ENCODE results near the gene MAP3K10. TPM values are rescaled to one million over a fixed set of nuclear protein-coding genes. Genes with fewer than 3 reads are reported as not detected.

The MAP3K10 gene
- total RNA-seq, 1 donor from 2014 or later = 20.6 TPM

DNA sequence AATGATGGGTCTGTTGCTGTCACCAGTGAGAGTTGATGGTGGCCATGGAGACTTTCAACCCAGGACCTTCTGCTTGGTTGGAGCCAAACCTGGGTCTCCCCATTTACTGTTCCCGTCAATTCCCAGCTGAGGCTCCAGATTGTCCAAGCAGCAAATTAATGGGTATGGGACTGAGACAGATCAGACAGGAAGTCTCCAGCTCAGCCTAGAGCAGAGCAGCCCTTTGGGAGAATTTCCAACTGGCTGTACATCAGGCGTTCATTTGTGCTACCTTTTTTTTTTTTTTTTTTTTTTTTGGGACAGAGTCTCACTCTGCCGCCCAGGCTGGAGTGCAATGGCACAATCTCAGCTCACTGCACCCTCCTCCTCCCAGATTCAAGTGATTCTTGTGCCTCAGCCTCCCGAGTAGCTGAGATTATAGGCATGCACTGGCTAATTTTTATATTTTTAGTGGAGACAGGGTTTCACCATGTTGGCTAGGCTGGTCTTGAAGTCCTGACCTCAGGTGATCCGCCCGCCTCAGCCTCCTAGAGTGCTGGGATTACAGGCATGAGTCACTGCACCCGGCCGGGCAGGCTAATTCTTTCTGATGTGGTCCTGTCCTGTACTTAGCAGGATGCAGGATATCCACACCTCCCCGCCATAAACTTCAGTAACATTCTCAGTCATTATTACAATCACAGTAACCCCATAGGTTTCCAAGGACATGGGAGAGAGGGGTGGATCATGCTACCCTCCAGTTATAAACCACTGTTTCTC lies 9.3 kb downstream of the MAP3K10 start:
- H3K9me3 Mint-ChIP-seq (ENCODE audit: unreplicated experiment) = no peaks in the 10 kb centered on the region
- TF ChIP-seq, protein P1, sequence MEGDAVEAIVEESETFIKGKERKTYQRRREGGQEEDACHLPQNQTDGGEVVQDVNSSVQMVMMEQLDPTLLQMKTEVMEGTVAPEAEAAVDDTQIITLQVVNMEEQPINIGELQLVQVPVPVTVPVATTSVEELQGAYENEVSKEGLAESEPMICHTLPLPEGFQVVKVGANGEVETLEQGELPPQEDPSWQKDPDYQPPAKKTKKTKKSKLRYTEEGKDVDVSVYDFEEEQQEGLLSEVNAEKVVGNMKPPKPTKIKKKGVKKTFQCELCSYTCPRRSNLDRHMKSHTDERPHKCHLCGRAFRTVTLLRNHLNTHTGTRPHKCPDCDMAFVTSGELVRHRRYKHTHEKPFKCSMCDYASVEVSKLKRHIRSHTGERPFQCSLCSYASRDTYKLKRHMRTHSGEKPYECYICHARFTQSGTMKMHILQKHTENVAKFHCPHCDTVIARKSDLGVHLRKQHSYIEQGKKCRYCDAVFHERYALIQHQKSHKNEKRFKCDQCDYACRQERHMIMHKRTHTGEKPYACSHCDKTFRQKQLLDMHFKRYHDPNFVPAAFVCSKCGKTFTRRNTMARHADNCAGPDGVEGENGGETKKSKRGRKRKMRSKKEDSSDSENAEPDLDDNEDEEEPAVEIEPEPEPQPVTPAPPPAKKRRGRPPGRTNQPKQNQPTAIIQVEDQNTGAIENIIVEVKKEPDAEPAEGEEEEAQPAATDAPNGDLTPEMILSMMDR (IDR thresholded peaks at IDR 0.05; ENCODE audit: unreplicated experiment) = no peak
- no peaks in the 10 kb centered on the region for H3K4me1 Mint-ChIP-seq (ENCODE audit: unreplicated experiment)
- H3K27me3 Mint-ChIP-seq (ENCODE audit: unreplicated experiment) = no peaks in the 10 kb centered on the region
- no peak overlapping the region for H3K27ac Mint-ChIP-seq (ENCODE audit: unreplicated experiment)
- H3K4me3 Mint-ChIP-seq (ENCODE audit: unreplicated experiment) = no peak overlapping the region
- DNase-seq (ENCODE audit: low spot score) = no peak
- peaks cover 13% of the 10 kb centered on the region for H3K36me3 Mint-ChIP-seq (ENCODE audit: low read depth, unreplicated experiment)

DNA sequence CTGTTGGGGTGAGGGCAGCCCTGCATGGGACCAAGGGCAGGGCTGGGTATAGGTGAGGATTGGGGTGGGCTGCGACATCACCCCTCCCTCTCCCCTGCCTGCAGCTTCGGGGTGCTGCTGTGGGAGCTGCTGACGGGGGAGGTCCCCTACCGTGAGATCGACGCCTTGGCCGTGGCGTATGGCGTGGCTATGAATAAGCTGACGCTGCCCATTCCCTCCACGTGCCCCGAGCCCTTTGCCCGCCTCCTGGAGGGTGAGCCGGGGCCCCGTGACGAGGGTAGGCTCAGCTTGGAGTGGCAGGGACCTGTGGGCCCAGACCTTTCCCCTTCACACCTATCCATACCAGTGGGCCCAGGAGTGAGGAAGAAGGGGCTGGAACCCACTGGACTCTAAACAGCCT lies 13.2 kb downstream of the MAP3K10 start:
- peaks cover 7% of the 10 kb centered on the region for H3K4me1 Mint-ChIP-seq (ENCODE audit: unreplicated experiment)
- H3K27me3 Mint-ChIP-seq (ENCODE audit: unreplicated experiment) = no peaks in the 10 kb centered on the region
- H3K4me3 Mint-ChIP-seq (ENCODE audit: unreplicated experiment) = no peak overlapping the region
- no peak for DNase-seq (ENCODE audit: low spot score)
- no peak overlapping the region for H3K27ac Mint-ChIP-seq (ENCODE audit: unreplicated experiment)
- H3K36me3 Mint-ChIP-seq (ENCODE audit: low read depth, unreplicated experiment) = peaks cover 9% of the 10 kb centered on the region
- H3K9me3 Mint-ChIP-seq (ENCODE audit: unreplicated experiment) = no peaks in the 10 kb centered on the region
- TF ChIP-seq, protein P1 (IDR thresholded peaks at IDR 0.05; ENCODE audit: unreplicated experiment) = no peak

DNA sequence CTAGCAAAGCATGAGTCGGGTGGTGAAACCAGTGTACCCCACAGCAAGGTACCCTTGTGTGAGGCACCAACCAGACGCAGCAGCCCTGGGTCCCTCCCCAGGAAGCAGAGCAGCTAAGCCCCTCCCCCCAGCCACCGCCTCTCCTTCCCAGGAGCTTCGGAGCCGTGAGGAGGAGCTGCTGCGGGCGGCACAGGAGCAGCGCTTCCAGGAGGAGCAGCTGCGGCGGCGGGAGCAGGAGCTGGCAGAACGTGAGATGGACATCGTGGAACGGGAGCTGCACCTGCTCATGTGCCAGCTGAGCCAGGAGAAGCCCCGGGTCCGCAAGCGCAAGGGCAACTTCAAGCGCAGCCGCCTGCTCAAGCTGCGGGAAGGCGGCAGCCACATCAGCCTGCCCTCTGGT lies 14.5 kb downstream of the MAP3K10 start:
- Mint-ChIP-seq H3K27me3 (ENCODE audit: unreplicated experiment) (no peaks in the 10 kb centered on the region), H3K36me3 (ENCODE audit: low read depth, unreplicated experiment) (peaks cover 10% of the 10 kb centered on the region), H3K4me1 (ENCODE audit: unreplicated experiment) (peaks cover 7% of the 10 kb centered on the region), H3K4me3 (ENCODE audit: unreplicated experiment) (no peak overlapping the region), H3K9me3 (ENCODE audit: unreplicated experiment) (no peaks in the 10 kb centered on the region), H3K27ac (ENCODE audit: unreplicated experiment) (no peak overlapping the region)
- TF ChIP-seq, protein P1 (IDR thresholded peaks at IDR 0.05; ENCODE audit: unreplicated experiment) = no peak
- DNase-seq (ENCODE audit: low spot score) = no peak

DNA sequence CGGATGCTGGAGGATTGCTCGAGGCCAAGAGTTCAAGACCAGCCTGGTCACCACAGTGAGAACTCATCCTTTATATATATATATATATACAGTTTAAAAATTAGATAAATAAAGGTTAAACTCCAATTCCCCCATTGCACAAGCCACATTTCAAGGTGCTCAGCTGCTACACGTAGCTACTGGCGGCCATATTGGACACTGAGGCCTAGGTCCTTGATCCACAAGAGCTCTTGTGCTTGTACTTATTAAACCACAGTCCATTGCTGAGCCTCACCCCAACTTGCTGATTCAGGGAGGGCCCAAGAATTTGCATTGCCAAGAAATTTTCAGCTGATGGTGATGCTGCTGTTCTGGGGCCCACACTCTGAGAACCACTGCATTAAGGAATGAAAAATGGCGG lies 17.4 kb downstream of the MAP3K10 start:
- TF ChIP-seq, protein P1 (IDR thresholded peaks at IDR 0.05; ENCODE audit: unreplicated experiment) = no peak
- Mint-ChIP-seq H3K36me3 (ENCODE audit: low read depth, unreplicated experiment) (peaks cover 12% of the 10 kb centered on the region), H3K9me3 (ENCODE audit: unreplicated experiment) (no peaks in the 10 kb centered on the region), H3K4me3 (ENCODE audit: unreplicated experiment) (no peak overlapping the region), H3K27ac (ENCODE audit: unreplicated experiment) (no peak overlapping the region), H3K27me3 (ENCODE audit: unreplicated experiment) (peaks cover 5% of the 10 kb centered on the region), H3K4me1 (ENCODE audit: unreplicated experiment) (peaks cover 7% of the 10 kb centered on the region)
- no peak for DNase-seq (ENCODE audit: low spot score)

DNA sequence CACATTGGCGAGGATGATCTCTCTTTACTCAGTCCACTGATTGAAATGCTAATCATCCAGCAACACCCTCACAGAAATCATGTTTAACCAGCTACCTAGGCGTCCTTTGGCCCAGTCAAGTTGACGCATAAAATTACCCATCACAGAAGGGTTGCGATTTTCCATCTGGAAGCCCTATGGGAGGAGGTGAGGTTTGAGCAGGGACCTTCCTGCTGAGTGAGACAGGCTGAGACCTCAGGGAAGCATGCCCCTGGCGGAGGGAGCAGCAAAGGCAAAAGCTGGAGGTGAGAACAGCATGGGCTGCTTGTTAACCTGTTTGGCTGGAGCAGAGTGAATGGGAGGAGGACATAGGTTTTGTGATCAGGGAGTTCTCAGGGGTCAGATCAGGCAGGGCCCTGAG lies 19.7 kb downstream of the MAP3K10 start:
- H3K27me3 Mint-ChIP-seq (ENCODE audit: unreplicated experiment) = peaks cover 8% of the 10 kb centered on the region
- no peak overlapping the region for H3K4me3 Mint-ChIP-seq (ENCODE audit: unreplicated experiment)
- TF ChIP-seq, protein P1 (IDR thresholded peaks at IDR 0.05; ENCODE audit: unreplicated experiment) = no peak
- DNase-seq (ENCODE audit: low spot score) = no peak
- peak overlapping the region; percentile 11 for H3K27ac Mint-ChIP-seq (ENCODE audit: unreplicated experiment)
- H3K36me3 Mint-ChIP-seq (ENCODE audit: low read depth, unreplicated experiment) = peaks cover 8% of the 10 kb centered on the region
- peaks cover 7% of the 10 kb centered on the region for H3K4me1 Mint-ChIP-seq (ENCODE audit: unreplicated experiment)
- no peaks in the 10 kb centered on the region for H3K9me3 Mint-ChIP-seq (ENCODE audit: unreplicated experiment)

Measured in endothelial cell (in vitro differentiated cells).